ENCODE measurements around the gene EFHC1.
A peak's percentile ranks its signal among the peaks of the same experiment; 100 is the strongest.
"Not testable (repeated sequence)": the region's sequence is repeated elsewhere in the genome, so short reads cannot be mapped to it uniquely, and the experiment has no call there.

EFHC1 gene

DNA sequence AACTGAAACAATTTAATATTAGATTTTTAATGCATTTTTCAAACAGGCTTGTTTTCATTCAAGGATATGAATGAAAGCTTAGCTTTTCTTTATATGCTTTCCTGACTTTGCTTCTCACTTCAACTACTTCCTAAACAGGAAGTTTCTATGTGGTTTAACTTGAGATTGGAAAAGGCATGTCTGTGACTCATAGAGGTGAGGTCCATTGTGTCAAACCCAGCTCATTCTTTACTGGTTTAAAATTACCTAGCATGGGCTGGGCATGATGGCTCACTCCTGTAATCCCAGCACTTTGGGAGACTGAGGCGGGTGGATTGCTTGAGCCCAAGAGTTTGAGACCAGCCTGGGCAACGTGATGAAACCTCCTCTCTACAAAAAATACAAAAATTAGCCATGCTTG lies 34.4 kb downstream of the EFHC1 start:
- no peak for DNase-seq

DNA sequence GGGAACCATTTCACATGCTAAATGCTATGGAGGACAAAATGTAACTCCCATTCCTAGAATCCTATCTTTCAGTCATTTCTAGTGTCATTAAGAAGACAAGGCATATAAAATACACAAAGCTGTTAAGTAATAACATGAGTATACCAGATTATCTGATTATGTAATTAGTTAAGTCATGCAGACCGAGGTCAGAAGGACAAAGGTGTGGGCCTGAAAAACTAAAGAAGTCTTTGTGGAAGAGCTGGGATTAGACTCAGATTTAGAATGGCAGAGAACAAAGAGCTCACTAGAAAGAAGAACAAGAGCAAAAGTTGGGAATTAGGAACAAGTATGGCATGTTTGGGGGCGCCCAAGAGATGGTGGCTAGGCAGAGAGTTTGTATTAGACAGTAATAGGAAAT lies 37.0 kb downstream of the EFHC1 start:
- no peak for DNase-seq

DNA sequence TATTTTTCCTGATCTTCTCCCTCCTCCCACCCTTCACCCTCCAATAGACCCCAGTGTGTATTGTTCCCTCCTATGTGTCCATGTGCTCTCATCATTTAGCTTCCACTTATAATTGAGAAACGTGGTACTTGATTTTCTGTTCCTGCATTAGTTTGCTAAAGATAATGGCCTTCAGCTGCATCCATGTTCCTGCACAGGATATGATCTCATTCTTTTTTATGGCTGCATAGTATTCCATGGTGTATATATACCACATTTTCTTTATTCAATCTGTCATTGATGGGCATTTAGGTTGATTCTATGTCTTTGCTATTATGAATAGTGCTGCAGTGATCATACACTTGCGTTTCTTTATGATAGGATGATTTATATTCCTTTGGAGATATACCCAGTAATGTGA lies 41.1 kb downstream of the EFHC1 start:
- DNase-seq = not testable (repeated sequence)

DNA sequence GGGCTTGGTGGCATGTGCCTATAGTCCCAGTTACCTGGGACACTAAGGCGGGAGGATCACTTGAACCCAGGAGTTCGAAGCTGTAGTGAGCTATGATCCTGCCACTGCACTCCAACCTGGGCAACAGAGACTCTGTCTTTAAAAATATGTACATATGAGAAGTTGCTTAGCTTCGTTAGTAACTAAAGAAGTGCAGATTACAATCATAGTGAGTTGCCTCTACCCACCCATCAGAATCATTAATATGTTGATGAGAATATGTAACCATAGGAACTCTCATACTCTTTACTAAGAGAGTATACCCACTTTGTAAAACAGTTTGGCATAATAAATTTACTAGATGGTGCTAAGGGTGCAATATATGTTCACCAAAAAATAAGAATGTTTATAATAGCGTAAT lies 54.0 kb downstream of the EFHC1 start:
- no peak for DNase-seq

- no peak for DNase-seq
Measured at GRCh38 chr6:52475307-52475706, 55.2 kb downstream of the EFHC1 start.

DNA sequence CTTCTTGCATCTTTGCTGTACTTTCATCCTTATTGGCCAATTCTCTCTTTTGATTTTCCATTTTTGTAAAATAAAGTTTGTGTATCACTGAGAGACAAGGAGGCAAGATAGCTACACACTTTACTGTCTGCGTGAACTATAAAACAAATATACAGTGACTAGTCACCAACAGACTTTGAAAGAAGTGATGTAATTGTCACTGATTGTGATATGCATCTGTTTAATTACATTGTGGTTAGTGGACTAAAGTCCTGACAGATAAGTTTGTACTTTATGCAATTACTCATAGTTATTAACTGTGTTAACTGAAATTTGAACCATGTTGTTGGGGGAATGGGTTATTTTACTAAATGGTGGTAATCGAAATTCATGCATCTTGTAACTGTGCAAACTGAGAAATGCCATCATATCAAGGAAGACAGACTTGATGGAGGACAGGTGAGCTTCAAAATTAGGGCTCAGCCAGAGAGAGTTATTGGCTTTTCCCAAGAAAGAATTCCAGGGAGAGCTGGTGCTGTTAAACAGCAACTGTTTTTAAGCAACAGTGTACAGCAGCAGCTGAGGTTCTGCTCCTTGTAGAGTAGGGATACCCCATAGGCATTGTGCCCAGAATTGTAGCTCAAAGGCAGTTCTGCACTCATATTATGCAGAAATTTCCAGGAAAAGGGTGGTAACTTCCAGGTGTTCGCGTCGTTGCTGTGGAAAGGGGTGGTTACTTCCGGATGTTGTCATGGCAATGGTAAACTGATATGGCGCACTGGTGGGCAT lies 62.9 kb downstream of the EFHC1 start:
- DNase-seq = no peak

- no peak for DNase-seq
Measured at GRCh38 chr6:52483671-52484003, 63.5 kb downstream of the EFHC1 start.

DNA sequence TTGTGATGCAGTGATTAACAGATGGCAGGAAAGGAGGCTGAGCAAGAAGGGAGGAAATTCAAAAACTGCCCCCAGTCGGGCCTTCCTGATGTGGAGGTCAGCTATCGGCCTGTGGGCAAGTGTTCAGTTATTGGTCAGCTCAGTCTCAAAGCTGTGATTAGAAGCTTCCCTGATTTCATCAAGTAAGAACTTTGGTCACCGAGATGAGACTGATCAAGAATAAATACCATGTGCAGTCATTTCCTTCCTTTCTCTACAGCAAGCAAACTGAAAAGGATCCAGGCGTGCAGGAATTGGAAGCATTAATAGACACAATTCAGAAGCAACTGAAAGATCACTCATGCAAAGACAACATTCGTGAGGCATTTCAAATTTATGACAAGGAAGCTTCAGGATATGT lies 69.7 kb downstream of the EFHC1 start:
- DNase-seq = no peak

DNA sequence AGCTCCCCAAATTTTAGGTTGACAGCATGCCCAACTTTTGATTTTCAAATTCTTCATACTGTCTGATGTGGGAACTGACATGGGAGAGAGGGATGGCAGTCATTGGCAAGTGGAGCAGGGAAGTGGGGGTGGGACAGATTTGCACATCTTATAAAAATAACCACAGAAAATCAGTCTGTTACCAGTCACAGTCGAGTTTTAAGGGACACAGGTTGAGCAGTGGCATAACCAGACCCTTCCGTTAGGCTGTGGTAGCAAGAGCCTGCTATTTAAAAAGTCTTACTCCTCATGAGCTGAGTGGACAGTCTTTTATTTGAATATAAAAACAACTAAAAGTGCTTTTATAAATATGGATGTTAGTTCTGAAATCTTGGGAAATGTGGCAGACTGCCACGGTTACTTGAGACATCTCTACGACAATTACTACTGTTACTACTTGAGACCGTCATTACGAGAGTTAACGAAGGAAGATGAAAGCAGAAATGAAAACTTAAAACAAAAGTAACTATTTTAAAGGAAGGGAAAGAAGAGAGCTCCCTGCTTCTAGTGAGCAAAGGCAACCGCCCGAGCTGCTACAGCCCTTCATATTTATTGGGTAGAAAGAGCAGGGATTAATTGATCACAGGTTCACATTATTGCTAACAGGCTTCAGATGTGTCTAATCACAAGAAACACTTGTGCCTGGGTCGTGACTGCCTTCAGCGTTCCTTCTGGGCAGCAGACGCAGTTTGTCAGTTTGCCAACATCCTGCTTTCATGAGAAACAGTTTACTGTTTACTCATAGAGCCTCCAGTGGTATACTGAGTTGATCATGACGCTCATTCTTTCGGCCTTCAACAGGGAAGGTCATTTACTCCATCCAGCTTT lies 71.3 kb downstream of the EFHC1 start:
- no peak for DNase-seq

- no peak for DNase-seq
Measured at GRCh38 chr6:52493669-52494068, 73.5 kb downstream of the EFHC1 start.

GRCh38 chr6:52494298-52495072 lies 74.3 kb downstream of the EFHC1 start:
- no peak for DNase-seq

- DNase-seq = peak in 1 of 2 experiments; percentile 7
Measured at GRCh38 chr6:52495922-52496321, 75.8 kb downstream of the EFHC1 start.

DNA sequence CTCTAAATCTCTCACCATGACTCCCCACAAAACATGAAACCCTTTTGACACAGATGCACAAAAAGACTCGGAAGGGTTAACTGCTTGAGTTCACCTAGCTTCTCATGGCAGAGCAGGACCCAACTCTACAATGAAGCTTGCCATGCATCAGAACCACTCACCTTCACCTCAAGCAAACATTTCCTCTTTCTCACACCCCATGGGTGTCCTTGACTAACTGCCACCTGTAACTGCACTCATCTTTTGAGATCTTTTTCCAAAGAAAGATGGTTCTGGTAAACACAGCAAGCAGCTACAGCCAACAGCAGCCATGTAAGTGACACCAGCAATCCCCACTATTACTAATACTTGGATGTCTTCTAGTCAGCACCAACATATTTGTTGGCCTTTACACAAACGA lies 76.5 kb downstream of the EFHC1 start:
- no peak for DNase-seq

- DNase-seq = peak; percentile 30 to 68
Measured at GRCh38 chr6:52497652-52498408, 77.7 kb downstream of the EFHC1 start.

GRCh38 chr6:52498538-52499017 lies 78.4 kb downstream of the EFHC1 start:
- DNase-seq = no peak

- no peak for DNase-seq
Measured at GRCh38 chr6:52499026-52499425, 78.9 kb downstream of the EFHC1 start.

DNA sequence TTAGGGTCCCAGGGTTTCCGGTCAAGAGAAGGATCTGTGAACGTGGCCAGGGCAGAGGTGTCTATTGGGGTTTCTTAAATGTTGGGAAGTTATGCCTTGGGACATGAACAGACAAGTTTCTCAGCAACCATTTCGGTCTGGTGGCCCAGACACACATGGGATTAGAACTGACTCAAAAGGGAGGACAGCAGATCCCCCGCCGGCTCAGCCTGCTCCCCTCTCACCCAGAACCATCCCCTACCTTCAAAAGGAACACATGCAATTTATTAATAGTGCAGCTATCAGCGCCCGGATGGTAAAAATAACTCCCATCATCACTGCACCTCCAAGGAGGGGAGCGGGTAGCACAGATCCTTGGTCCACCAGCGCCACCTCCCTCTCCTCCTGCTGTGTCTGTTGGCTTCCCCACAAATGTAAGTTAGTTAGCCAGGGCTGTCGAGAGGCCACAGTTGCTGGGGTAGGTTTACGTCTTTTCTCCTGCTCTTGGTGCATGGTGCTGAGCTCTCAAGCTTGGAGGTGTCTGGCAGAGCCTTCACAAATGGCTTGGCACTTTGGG lies 79.6 kb downstream of the EFHC1 start:
- no peak for DNase-seq

GRCh38 chr6:52500238-52501129 lies 80.3 kb downstream of the EFHC1 start:
- DNase-seq = no peak

- no peak for DNase-seq
Measured at GRCh38 chr6:52502306-52503029, 82.3 kb downstream of the EFHC1 start.

DNA sequence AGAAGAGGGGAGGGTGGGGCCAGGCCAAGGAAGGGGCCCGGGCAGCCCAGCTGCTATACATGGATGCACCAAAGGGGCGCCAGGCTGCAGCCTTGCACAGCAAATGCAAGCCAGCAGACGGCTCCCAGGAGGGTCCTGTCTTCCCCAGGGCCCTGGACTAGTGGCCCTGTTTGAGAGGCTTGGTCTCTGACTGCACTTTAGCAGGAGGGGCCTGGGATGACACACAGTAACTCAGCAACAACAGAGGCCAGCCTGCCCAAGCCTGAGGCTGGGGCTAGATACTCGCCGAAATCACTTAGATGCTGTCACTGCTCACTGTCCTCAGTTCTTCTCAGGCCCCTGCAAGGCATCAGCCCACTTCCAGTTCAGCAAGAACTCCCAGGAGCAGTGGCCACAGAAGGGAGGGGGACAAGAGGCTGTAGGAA lies 83.2 kb downstream of the EFHC1 start:
- peak in 1 of 2 experiments; percentile 15 for DNase-seq
